Uterus (tissue), 2 donors: ENCODE data around the gene ADSL.

Source experiments
- CTCF ChIP-seq, 4 experiments: fragments of 200-600 bp in 2 of 4; fragments of 450-650 bp in 2 of 4; sonication (generic) in 2 of 4; IDR thresholded peaks; one replicate each; pipeline ENCODE4 v1.5.1; 2016 to 2019; ENCODE audit warnings: antibody characterized with exemption in 4 of 4, mild to moderate bottlenecking in 2 of 4, moderate library complexity in 1 of 4
- POLR2A ChIP-seq, 2 donors: fragments of 450-650 bp; IDR thresholded peaks; one replicate each; pipeline ENCODE4 v1.6.1; 2016; ENCODE audit warnings: antibody characterized with exemption in 2 of 2, mild to moderate bottlenecking in 1 of 2, moderate library complexity in 1 of 2

- TF ChIP-seq CTCF (IDR thresholded peaks at IDR 0.05) (no peak), POLR2A (IDR thresholded peaks at IDR 0.05) (no peak)
Observed at GRCh38 chr22:40366068-40366467, 19.8 kb downstream of the ADSL start.
